Measurements from ENCODE around the gene STK11.

Gene STK11

DNA sequence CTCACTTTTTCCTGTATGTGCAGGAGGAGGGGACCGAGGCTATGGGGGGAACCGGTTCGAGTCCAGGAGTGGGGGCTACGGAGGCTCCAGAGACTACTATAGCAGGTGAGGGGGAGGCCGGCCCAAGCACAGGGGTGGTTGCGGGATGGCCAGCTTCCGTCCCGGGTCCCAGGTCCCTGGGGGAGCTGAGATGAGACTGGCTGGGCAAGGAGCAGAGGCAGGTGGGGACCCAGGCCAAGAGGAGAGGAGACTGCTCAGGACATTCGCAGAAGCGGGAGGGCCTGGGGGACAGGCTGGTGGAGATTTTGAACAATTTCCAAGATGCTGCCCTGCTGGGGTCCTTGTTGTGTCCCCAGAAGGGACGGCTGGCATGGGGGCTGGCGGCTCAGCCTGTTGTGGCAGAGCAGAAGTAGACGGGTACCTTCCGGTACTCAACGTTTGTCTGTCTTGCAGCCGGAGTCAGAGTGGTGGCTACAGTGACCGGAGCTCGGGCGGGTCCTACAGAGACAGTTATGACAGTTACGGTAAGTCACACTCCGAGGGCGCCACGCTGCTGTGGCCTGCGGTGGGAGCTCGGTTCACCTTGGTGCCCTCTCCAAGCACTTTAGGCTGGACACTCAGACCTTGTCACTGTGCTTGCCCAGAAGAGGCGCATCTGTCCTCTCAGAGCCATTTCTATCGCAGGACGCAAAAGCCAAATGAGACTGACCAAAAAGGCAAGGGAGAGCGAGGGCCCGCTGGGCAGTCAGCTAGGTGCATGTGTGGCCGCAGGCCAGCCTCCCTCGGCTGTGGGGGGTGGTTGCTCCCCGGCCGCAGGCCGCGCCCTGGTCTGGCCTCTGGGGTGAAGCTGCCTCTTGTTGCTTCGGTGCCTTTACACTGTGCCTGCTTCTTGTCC is 66.2 kb downstream of the STK11 start:
- Histone ChIP-seq H3K9ac (ENCODE audit: low read length) (no peak overlapping the region), H3K79me2 (ENCODE audit: low read length) (peaks cover 65% of the 10 kb centered on the region), H3K9me3 (ENCODE audit: insufficient read depth, low read length) (no peaks in the 10 kb centered on the region), H3K4me1 (ENCODE audit: low read length) (peaks cover 42% of the 10 kb centered on the region), H3K27me3 (ENCODE audit: low read depth, low read length) (peaks cover 11% of the 10 kb centered on the region), H3K4me2 (ENCODE audit: low read length) (no peak overlapping the region), H4K20me1 (ENCODE audit: insufficient read depth, low read length) (peaks cover 16% of the 10 kb centered on the region), H3K36me3 (replicated peaks; ENCODE audit: low read depth, low read length) (peaks cover 54% of the 10 kb centered on the region), H3K27ac (ENCODE audit: low read length) (no peak overlapping the region), H2AFZ (ENCODE audit: low read depth, low read length) (no peak overlapping the region), H3K4me3 (ENCODE audit: low read length) (no peak overlapping the region)
- TF ChIP-seq EZH2phosphoT487 (IDR thresholded peaks at IDR 0.05; ENCODE audit: low read depth): no peak
- TF ChIP-seq, protein P1, sequence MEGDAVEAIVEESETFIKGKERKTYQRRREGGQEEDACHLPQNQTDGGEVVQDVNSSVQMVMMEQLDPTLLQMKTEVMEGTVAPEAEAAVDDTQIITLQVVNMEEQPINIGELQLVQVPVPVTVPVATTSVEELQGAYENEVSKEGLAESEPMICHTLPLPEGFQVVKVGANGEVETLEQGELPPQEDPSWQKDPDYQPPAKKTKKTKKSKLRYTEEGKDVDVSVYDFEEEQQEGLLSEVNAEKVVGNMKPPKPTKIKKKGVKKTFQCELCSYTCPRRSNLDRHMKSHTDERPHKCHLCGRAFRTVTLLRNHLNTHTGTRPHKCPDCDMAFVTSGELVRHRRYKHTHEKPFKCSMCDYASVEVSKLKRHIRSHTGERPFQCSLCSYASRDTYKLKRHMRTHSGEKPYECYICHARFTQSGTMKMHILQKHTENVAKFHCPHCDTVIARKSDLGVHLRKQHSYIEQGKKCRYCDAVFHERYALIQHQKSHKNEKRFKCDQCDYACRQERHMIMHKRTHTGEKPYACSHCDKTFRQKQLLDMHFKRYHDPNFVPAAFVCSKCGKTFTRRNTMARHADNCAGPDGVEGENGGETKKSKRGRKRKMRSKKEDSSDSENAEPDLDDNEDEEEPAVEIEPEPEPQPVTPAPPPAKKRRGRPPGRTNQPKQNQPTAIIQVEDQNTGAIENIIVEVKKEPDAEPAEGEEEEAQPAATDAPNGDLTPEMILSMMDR (IDR thresholded peaks at IDR 0.05; ENCODE audit: low read depth, low read length): no peak

DNA sequence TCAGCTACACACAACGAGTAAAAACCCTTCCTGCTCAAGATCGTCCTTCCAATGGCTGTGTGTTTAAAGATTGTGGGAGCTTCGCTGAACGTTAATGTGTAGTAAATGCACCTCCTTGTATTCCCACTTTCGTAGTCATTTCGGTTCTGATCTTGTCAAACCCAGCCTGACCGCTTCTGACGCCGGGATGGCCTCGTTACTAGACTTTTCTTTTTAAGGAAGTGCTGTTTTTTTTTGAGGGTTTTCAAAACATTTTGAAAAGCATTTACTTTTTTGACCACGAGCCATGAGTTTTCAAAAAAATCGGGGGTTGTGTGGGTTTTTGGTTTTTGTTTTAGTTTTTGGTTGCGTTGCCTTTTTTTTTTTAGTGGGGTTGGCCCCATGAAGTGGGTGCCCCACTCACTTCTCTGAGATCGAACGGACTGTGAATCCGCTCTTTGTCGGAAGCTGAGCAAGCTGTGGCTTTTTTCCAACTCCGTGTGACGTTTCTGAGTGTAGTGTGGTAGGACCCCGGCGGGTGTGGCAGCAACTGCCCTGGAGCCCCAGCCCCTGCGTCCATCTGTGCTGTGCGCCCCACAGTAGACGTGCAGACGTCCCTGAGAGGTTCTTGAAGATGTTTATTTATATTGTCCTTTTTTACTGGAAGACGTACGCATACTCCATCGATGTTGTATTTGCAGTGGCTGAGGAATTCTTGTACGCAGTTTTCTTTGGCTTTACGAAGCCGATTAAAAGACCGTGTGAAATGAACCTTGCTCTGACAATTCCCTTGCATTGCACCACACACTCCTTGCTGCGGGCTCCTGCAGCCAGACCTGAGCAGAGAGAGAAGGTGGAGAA is 67.1 kb downstream of the STK11 start:
- Histone ChIP-seq H3K4me1 (ENCODE audit: low read length) (peaks cover 37% of the 10 kb centered on the region), H3K9ac (ENCODE audit: low read length) (no peak overlapping the region), H3K4me3 (ENCODE audit: low read length) (no peak overlapping the region), H2AFZ (ENCODE audit: low read depth, low read length) (no peak overlapping the region), H3K36me3 (replicated peaks; ENCODE audit: low read depth, low read length) (peaks cover 54% of the 10 kb centered on the region), H3K4me2 (ENCODE audit: low read length) (no peak overlapping the region), H3K27me3 (ENCODE audit: low read depth, low read length) (peaks cover 4% of the 10 kb centered on the region; the same call in 1 of the 2 replicates), H3K79me2 (ENCODE audit: low read length) (peaks cover 69% of the 10 kb centered on the region), H3K27ac (ENCODE audit: low read length) (no peak overlapping the region), H3K9me3 (ENCODE audit: insufficient read depth, low read length) (no peaks in the 10 kb centered on the region), H4K20me1 (ENCODE audit: insufficient read depth, low read length) (peaks cover 16% of the 10 kb centered on the region)
- TF ChIP-seq, protein P1 (IDR thresholded peaks at IDR 0.05; ENCODE audit: low read depth, low read length): no peak
- no peak for TF ChIP-seq EZH2phosphoT487 (IDR thresholded peaks at IDR 0.05; ENCODE audit: low read depth)

DNA sequence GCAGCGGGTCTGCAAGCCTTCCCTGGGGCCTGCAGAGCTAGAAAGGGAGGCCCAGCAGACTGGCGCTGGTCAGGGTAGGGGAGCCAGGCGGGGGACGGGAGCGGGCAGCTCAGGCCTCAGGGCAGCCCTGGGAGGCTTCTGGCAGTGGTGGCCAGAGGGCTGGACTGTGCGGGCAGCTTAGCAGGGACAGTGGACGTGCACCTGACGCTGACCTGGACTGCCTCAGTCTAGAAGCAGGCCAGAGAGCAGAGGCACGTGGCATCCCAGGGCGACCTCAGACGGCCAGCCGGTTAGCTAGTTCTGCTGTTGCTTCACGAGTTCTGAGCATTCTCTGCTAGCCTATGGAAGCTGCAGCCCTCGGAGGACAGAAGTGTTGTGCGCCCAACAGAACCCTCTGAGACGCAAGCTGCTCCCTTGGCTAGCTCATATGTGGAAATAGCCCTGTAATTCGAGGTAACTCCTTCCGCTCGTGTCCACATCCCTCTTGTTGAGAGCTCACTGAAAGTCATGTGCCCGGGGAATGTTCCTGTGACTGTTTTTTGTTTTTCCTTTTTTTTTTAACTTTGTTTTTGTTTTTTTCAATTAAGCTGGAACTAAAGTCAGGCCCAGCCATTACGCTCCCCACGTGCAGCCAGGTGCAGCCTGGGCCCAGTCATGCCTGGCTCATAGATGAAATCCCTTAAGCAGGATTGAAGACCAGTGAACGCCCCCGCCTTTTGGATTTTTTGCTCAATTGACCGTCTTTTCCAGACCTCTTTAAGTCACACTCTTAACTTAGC is 67.9 kb downstream of the STK11 start:
- TF ChIP-seq, protein P1 (IDR thresholded peaks at IDR 0.05; ENCODE audit: low read depth, low read length): no peak
- no peak for TF ChIP-seq EZH2phosphoT487 (IDR thresholded peaks at IDR 0.05; ENCODE audit: low read depth)
- no peaks in the 10 kb centered on the region for H3K27me3 ChIP-seq (ENCODE audit: low read depth, low read length)
- H3K4me1 ChIP-seq (ENCODE audit: low read length): peaks cover 32% of the 10 kb centered on the region
- H3K4me2 ChIP-seq (ENCODE audit: low read length): no peak overlapping the region
- H4K20me1 ChIP-seq (ENCODE audit: insufficient read depth, low read length): peaks cover 16% of the 10 kb centered on the region
- H3K4me3 ChIP-seq (ENCODE audit: low read length): no peak overlapping the region
- no peak overlapping the region for H3K9ac ChIP-seq (ENCODE audit: low read length)
- no peaks in the 10 kb centered on the region for H3K9me3 ChIP-seq (ENCODE audit: insufficient read depth, low read length)
- peaks cover 69% of the 10 kb centered on the region for H3K79me2 ChIP-seq (ENCODE audit: low read length)
- H2AFZ ChIP-seq (ENCODE audit: low read depth, low read length): no peak overlapping the region
- H3K27ac ChIP-seq (ENCODE audit: low read length): no peak overlapping the region
- peaks cover 54% of the 10 kb centered on the region for H3K36me3 ChIP-seq (replicated peaks; ENCODE audit: low read depth, low read length)
